OCI-M2 (cell line): ENCODE results near the gene CUZD1.

Experiments used
- DNase-seq: peaks from one replicate; lab custom pipeline; 2025; ENCODE audit not compliant: unreplicated experiment; lab: John Stamatoyannopoulos, UW

Gene CUZD1

DNA sequence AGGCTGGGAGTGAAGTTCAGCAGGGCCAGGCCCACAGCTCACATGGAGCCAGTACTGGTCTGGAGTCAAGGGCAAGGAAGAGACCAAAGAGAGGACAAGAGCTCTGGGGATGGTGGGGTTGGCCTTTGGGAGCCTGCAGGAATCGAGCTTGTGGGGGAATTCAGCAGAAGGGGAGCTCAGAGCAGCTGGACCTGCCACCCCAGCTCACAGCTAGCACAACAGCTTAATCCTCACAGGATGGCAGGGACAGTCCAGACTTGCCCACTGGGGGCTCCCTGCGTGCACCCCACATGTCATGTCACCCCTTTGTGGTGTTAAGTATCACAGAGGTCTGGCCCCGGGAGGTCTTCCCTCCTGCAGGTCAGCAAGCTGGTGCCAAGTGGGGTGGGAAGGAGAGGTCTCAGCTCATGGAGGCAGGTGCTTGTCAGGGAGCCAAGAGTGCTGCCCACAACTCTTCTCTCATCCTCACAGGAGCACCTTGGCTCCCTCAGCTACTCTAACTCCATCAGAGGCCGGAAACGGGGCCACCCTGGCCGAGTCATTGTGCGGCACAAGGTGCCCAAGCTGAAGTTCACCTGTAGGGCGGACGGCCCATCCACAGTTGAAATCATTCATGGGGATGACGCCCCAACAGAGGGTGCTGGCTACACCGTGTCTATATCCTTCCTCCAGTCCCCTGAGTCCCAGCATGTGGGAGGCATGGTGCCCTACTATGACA is 22.5 kb downstream of the CUZD1 start:
- DNase-seq = no peak

DNA sequence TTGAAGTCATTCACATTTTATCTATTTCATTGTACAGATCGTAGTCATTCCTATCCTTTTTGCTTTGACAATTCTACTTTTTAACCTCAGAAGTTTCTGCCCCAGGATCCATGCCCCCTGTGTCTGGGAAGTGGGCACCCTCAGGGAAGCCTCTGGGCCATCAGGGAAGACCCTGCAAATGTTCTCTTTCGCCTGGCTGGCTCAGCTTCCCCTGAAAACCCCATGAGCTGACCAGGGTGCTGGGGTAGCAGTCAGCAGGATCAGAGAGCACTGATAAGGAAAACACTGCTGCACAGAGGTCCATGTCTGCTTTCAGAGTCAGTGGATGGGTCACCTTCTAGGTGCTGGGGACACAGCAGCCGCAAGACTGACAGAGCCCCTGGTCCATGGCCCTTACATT is 23.8 kb downstream of the CUZD1 start:
- DNase-seq = no peak

DNA sequence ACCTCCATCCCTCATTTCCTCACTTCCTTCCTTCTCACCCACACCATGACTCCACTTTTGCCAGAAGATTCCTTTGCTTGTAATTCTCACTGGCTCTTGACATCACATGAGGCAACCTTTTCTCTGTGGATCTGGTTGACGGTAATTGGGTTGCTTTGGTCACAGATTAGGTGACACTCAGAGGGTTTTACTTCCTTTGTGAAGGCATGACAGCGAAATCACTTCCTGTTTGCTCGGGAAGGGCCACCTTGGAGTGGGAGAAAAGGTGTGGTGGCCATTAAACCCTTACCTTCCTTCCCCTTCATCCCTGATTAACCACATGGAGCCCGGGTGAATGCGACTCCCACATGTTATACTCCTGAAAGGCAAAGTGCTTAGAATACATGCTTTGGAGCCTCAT is 30.2 kb downstream of the CUZD1 start:
- DNase-seq = no peak

DNA sequence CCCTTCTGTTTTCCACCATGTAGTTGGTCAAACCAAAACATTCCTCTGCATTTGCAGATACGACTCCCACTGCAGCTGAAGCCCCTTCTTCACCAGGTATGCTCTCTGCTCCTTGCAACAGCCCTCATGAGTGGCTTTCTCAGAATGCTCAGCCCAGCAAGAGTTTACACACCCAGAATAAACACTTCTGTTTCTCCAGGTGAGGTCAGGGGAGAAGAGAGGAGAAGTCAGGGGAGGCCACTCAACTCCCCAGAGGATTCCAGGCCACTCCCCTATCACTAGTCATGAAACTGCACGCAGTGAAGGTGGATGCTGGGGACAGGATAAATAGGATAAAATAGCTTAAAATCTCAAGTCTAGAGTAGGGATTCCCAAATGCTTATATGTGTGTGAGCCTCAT is 31.2 kb downstream of the CUZD1 start:
- no peak for DNase-seq

DNA sequence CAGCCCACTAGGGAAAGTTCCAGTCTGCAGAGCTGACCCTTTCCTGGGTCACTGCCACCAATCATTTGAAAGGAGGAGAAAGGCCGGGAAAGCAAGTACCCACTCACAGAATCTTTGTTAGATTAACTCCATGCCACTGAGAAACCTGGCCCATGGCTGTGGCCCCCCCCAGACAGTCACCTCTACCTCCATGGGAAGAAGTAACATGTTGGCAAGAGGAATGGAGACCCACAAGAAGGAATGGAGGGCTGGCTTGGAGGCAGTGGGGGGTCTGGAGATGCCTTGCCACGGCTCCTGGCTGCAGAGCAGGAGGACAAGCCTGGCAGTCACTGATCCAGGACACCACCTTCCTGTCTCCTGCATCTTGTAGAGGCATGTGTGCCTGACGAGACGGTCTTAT is 32.9 kb downstream of the CUZD1 start:
- no peak for DNase-seq

DNA sequence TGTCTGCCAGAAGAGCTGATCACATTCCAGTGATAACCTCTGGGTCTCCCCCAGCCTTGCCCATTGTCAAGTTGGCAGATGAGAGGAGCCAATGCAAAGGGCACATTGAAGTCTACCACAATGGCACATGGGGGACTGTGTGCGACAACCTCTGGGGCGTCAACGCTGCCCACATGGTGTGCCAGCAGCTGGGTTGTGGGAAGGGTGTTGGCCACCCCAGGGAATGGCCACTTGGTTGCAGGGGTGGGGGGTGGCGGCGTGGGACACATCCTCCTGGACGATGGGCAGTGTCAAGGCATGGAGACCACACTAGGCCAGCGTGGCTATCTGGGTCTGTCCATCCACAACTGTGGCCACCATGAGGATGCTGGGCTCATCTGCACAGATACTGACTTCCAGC is 43.4 kb downstream of the CUZD1 start:
- DNase-seq = no peak

DNA sequence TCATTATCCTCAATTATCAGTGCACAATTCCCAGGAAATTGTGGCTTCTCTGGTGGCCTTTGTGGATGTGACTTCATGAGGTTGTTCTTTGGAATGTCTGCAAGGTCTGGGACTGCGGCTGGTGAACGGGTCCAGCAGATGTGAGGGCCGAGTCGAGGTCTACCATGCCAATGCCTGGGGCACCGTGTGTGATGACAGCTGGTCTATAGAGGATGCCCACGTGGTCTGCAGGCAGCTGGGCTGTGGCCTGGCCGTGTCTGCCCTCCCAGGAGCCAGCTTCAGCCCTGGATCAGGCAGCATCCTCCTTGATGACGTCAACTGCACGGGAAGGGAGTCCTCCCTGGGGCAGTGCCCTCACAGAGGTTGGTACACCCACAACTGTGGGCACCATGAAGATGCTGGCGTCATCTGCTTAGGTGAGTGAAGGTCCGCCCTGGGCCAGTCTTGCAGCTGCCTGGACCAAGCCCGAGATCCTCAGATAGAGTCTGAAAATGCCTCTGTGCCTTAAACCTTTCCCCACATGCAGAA is 46.9 kb downstream of the CUZD1 start:
- no peak for DNase-seq

DNA sequence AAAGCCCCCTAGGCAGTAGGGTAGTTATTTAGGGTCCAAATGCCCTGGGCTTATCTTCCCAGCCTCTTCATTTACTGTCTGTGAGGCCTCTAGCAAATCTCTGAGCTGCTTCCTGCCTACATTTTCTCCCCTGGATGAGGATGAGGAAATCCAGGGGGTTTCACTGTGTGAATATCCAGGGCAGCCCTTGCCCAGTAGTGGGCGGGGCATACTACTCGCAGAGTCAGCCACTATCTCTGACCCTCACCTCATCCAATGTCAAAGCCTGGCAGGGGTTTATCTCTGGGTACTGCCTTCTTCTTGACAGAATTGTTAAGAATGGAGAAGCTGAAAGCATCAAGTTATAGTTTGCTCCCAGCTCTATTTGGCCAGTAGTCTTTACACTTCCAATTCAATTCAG is 48.9 kb downstream of the CUZD1 start:
- no peak for DNase-seq

DNA sequence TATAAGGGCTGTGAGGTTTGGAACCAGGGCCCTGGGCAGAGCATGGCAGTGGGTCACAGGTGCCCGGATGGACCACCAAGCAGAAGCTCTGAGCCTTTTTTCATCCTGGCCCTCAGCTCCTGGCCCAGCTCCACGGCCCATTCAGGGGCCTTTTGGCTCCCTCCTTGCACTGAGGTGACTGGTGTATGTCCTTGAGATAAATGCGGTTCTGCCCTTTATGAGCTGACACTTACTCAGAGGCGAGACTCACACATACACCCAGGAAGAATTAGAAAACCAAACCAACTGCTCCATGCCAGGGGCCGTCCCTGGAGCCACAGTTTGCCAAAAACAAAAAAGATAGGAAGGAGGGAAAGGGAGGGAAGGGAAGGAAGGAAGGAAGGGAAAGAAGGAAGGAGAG is 49.7 kb downstream of the CUZD1 start:
- no peak for DNase-seq

DNA sequence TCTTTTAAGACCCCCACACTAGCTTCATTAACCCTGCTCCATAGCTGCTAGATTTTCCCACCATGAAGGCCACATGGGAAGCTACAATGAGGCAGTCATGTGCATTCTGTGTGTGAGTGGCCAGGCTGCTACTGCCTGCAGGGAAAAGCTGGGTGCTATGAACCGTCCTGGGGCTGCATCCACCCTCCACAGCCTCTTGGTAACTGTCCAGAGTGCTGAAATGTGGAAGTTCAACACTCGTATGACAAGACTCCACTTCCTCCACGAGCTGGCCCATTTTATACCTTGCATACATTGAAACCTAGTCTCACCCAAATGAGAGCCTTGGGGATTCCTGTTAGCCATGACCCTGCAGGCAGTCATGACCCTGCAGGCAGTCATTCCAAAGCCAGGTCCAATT is 59.4 kb downstream of the CUZD1 start:
- DNase-seq = no peak

DNA sequence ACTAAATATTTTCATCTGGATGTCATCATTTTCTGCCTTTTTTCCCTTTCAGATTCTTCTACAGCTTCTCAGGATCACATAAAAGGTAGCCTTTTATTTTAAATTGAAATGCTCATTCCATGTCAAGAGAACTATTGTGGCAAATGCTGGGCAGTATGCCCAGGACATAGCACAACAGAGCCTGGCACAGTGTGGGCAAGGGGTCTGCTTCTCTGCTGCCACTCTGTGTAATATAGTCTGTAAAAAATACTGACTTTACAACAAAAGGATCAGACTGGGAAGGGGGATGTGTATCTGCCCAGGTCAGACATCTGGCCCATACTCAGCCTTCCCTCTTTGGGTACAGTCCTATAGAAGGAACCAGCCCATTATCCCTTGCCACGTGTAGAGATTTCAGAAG is 62.7 kb downstream of the CUZD1 start:
- no peak for DNase-seq
